A673 (cell line): ENCODE data around the gene COBL. TPM values are rescaled to one million over a fixed set of nuclear protein-coding genes. Genes with fewer than 3 reads are reported as not detected.

Experiments
- BruUV-seq: library from RNA; stranded (reverse); fragments of 400-500 nt; replicated peaks from 2 replicates; lab custom pipeline; 2021; lab: Mats Ljungman, UMichigan
- CTCF ChIA-PET: fragments of 300-600 bp; sonication (Branson Sonifier 250); formaldehyde crosslinking; loops from one replicate; lab custom pipeline; 2022; ENCODE audit warnings: antibody characterized with exemption; lab: Charles Lee
- POLR2A ChIA-PET: fragments of 300-600 bp; sonication (Branson Sonifier 250); formaldehyde crosslinking; loops from one replicate; lab custom pipeline; 2022; ENCODE audit warnings: antibody characterized with exemption; ENCODE audit not compliant: low non-redundant PET; lab: Charles Lee
- DNase-seq: peaks from one replicate; pipeline ENCODE4 v3.0.0-alpha.2; 2015; ENCODE audit warnings: low spot score
- H3K27ac ChIP-seq: fragments of 200-600 bp; sonication (generic); 2 replicates; pipeline ENCODE4 v1.5.1; 2016; ENCODE audit warnings: mixed run types, low read depth, mild to moderate bottlenecking, mixed read lengths, antibody characterized with exemption, low read length; ENCODE audit not compliant: poor library complexity, severe bottlenecking
- H3K27me3 ChIP-seq: fragments of 200-600 bp; sonication (generic); replicated peaks from 2 replicates; pipeline ENCODE4 v1.6.1; 2017; ENCODE audit warnings: mixed run types, low read depth, mild to moderate bottlenecking, mixed read lengths, antibody characterized with exemption, low read length; ENCODE audit not compliant: insufficient read depth, poor library complexity
- H3K36me3 ChIP-seq: fragments of 200-600 bp; sonication (generic); 2 replicates; pipeline ENCODE4 v1.6.1; 2016; ENCODE audit warnings: mixed run types, mild to moderate bottlenecking, mixed read lengths, antibody characterized with exemption, low read length; ENCODE audit not compliant: insufficient read depth, poor library complexity, severe bottlenecking
- H3K4me1 ChIP-seq: fragments of 200-600 bp; sonication (generic); 2 replicates; pipeline ENCODE4 v1.6.1; 2017; ENCODE audit warnings: mixed run types, mild to moderate bottlenecking, mixed read lengths, antibody characterized with exemption, low read length; ENCODE audit not compliant: insufficient read depth, poor library complexity, severe bottlenecking
- H3K4me3 ChIP-seq: fragments of 200-600 bp; sonication (generic); 2 replicates; pipeline ENCODE4 v1.5.1; 2016; ENCODE audit warnings: low read depth, mixed run types, mild to moderate bottlenecking, mixed read lengths, low read length; ENCODE audit not compliant: poor library complexity, severe bottlenecking
- H3K9me3 ChIP-seq: fragments of 200-600 bp; sonication (generic); 2 replicates; pipeline ENCODE4 v1.6.1; 2016; ENCODE audit warnings: mixed run types, low read depth, mild to moderate bottlenecking, mixed read lengths, antibody characterized with exemption, low read length; ENCODE audit not compliant: poor library complexity, severe bottlenecking
- CTCF ChIP-seq: fragments of 300-800, 200-600 bp; sonication (generic); conservative IDR thresholded peaks from 2 replicates; pipeline ENCODE4 v1.5.1; 2017; ENCODE audit warnings: low read depth, mild to moderate bottlenecking, antibody characterized with exemption, low read length, moderate library complexity, mixed read lengths
- EZH2 ChIP-seq: fragments of 200-600 bp; sonication (generic); IDR thresholded peaks from 2 replicates; pipeline ENCODE4 v1.6.1; 2017; ENCODE audit warnings: borderline replicate concordance, low read depth, mild to moderate bottlenecking, mixed read lengths, antibody characterized with exemption, low read length; ENCODE audit not compliant: poor library complexity, severe bottlenecking
- intact Hi-C: fragments of 100-400 bp; cut with micrococcal nuclease; formaldehyde crosslinking; loops from one replicate; pipeline ENCODE4 v1.10.0; 2022; ENCODE audit not compliant: unreplicated experiment
- total RNA-seq: library from RNA; stranded (reverse); gene quantifications from 2 replicates; pipeline ENCODE4 v1.2.3, GENCODE V29; 2021

COBL gene
- total RNA-seq, 1 experiment from 2014 or later: not detected

DNA sequence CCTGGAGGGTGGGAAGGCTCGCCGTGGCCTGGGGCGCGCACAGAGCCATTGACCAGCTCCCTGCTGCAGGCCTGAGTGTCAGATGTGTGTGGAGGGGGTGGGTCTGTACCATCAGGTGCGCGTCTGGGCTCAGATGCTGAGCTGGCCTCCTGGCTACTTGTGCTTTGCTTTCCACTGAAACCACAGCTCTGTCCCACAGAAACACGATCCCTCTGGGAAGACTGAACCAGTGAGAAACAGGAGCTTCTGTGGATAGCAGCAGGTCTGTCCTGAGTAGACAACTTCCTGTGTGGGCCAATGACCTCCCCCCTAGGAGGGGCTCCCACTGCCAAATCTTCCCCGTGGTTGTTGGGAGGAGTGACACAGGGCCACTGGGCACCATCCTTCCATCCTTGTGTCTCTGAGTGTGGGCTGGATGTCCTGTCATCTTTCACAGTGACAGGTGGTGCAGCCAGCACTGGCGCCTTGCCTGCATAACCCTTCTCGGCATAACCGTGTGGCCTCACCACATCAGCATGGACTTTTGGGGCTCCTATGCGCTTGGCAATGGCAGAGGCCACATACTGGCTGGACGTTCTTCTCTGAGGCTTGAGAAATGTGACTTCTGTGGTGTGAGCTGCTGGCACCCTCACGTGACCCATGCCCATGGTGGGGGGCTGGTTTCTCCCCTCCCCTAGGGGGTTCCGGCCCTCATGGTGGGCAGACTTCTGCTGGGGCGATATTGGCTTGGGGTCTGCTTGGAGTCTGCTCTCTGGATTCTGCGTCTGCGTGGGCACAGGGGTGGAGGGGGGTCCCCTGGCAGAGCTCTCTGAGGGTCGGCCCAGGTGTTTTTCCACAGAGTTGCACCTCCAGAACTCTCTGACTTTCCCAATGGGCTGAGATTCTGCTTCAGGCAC, 288.4 kb downstream of the COBL start:
- H3K27ac ChIP-seq: no peak overlapping the region
- no peak for DNase-seq

DNA sequence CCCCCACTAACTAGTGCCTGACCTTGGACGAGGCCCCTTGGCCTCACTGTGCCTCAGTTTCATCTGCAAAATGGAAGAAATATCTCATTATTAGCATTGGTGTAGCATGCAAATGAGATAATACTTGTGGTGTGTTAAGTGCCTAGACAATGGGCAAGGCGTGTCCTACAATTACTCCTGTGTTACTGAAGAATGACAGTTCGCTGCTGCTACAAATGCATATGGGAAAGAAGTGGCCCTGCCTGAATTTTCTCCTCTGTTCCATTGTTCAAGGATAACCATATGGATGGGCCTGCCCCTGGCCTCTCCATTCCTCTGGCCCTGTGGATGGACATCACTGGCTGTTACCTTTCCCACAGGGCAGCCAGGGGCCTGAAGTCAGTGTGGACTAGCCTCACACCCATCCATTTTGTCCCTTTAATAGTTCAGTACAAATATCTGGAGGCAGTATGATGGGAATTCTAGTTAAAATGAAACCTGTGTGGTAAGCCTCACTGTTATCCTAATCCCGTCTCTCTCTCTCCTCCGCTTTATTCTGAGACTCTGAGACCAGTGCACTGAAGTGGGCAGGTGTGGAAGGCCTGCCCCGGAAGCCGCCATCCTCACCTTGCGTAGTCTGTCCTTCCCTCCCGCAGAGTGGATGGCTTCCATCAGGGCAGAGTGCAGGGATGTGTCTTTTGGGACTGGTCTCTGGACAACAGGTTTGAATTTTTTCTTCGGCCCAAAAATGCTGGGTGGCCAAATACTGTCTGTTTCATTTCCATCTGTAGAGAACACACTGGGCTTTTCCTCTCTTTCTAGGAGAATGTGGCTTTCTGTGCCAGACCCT, 289.3 kb downstream of the COBL start:
- Histone ChIP-seq H3K4me1 (no peaks in the 10 kb centered on the region), H3K36me3 (no peaks in the 10 kb centered on the region), H3K9me3 (peaks cover 9% of the 10 kb centered on the region), H3K27me3 (no peaks in the 10 kb centered on the region), H3K27ac (no peak overlapping the region), H3K4me3 (no peak overlapping the region)
- intact Hi-C loops: no loop called here
- BruUV-seq: no TSS peak
- TF ChIP-seq CTCF: no peak
- no peak for TF ChIP-seq EZH2
- CTCF ChIA-PET: no interaction called here
- POLR2A ChIA-PET: no interaction called here
- no peak for DNase-seq

More for the DNA sequence above, 288.4 kb downstream of the COBL start:
- Histone ChIP-seq H3K36me3 (no peaks in the 10 kb centered on the region), H3K27me3 (no peaks in the 10 kb centered on the region), H3K4me3 (no peak overlapping the region), H3K4me1 (no peaks in the 10 kb centered on the region), H3K9me3 (peaks cover 6% of the 10 kb centered on the region)
- intact Hi-C loops: no loop called here
- BruUV-seq: no TSS peak
- POLR2A ChIA-PET: no interaction called here
- CTCF ChIA-PET: no interaction called here
- TF ChIP-seq EZH2: no peak
- no peak for TF ChIP-seq CTCF

- no peaks in the 10 kb centered on the region for H3K4me1 ChIP-seq
- H3K36me3 ChIP-seq: no peaks in the 10 kb centered on the region
- DNase-seq: no peak
- CTCF ChIA-PET: no interaction called here
- POLR2A ChIA-PET: no interaction called here
- TF ChIP-seq CTCF (no peak), EZH2 (no peak)
- no TSS peak for BruUV-seq
- H3K27ac ChIP-seq: no peak overlapping the region
- intact Hi-C loops: no loop called here
- H3K9me3 ChIP-seq: peaks cover 13% of the 10 kb centered on the region
- H3K27me3 ChIP-seq: no peaks in the 10 kb centered on the region
- H3K4me3 ChIP-seq: no peak overlapping the region
These were observed 290.3 kb downstream of the COBL start for GRCh38 chr7:51026341-51026740.
